Measurements from ENCODE around the gene ZNF346.

ZNF346 gene

GRCh38 chr5:177093803-177094202, 71.3 kb downstream of the ZNF346 start:
- no peak for DNase-seq

GRCh38 chr5:177094224-177095087, 72.0 kb downstream of the ZNF346 start:
- no peak for DNase-seq

GRCh38 chr5:177095088-177095669, 72.7 kb downstream of the ZNF346 start:
- no peak for DNase-seq

- DNase-seq, result no peak
Observed at GRCh38 chr5:177096162-177097015, 73.9 kb downstream of the ZNF346 start.

- DNase-seq, result no peak
Observed at GRCh38 chr5:177097016-177097985, 74.8 kb downstream of the ZNF346 start.

GRCh38 chr5:177098120-177098469, 75.6 kb downstream of the ZNF346 start:
- no peak for DNase-seq

- peak in 25 of 56 donors; percentile 3 to 63 (median 25) for DNase-seq
Observed at GRCh38 chr5:177098470-177099141, 76.1 kb downstream of the ZNF346 start.

GRCh38 chr5:177099422-177100093, 77.1 kb downstream of the ZNF346 start:
- no peak for DNase-seq

GRCh38 chr5:177100714-177101121, 78.2 kb downstream of the ZNF346 start:
- no peak for DNase-seq

- DNase-seq, result no peak
Observed at GRCh38 chr5:177103523-177104253, 81.2 kb downstream of the ZNF346 start.

- DNase-seq, result no peak
Observed at GRCh38 chr5:177105691-177106476, 83.4 kb downstream of the ZNF346 start.

GRCh38 chr5:177107159-177107558, 84.7 kb downstream of the ZNF346 start:
- no peak for DNase-seq

GRCh38 chr5:177109810-177110209, 87.3 kb downstream of the ZNF346 start:
- no peak for DNase-seq

- peak in 41 of 56 donors; percentile 9 to 81 (median 31) for DNase-seq
Observed at GRCh38 chr5:177111720-177112394, 89.4 kb downstream of the ZNF346 start.

GRCh38 chr5:177112589-177113220, 90.2 kb downstream of the ZNF346 start:
- DNase-seq, result no peak

- peak in 49 of 56 donors; percentile 9 to 90 (median 53) for DNase-seq
Observed at GRCh38 chr5:177113566-177114424, 91.3 kb downstream of the ZNF346 start.

Data from amygdala (tissue), 56 donors.